Fibroblast of lung (primary cell): ENCODE results near the gene CHN2. TPM values are rescaled to one million over a fixed set of nuclear protein-coding genes. Genes with fewer than 3 reads are reported as not detected.

ENCODE experiments used
- DNase-seq, 2 donors: peaks; one replicate each; pipeline versions ENCODE4 v3.0.0 to v3.0.0-alpha.2; 2010; ENCODE audit warnings: low read depth in 2 of 2
- H2AFZ ChIP-seq: 2 replicates; pipeline ENCODE4 v1.5.1; 2012; ENCODE audit warnings: low read length, control low read depth, inconsistent platforms
- H3K27ac ChIP-seq: 2 replicates; pipeline ENCODE4 v1.5.1; 2011; ENCODE audit warnings: low read length, control low read depth; ENCODE audit not compliant: insufficient read depth
- H3K27me3 ChIP-seq: 2 replicates; pipeline ENCODE4 v1.5.1; 2011; ENCODE audit warnings: mild to moderate bottlenecking, low read length; ENCODE audit not compliant: control insufficient read depth, insufficient read depth
- H3K36me3 ChIP-seq: 2 replicates; pipeline ENCODE4 v1.5.1; 2011; ENCODE audit warnings: low read length; ENCODE audit not compliant: control insufficient read depth, insufficient read depth
- H3K4me1 ChIP-seq: 2 replicates; pipeline ENCODE4 v1.5.1; 2011; ENCODE audit warnings: low read length; ENCODE audit not compliant: control insufficient read depth, insufficient read depth; ENCODE audit errors: extremely low read depth
- H3K4me2 ChIP-seq: 2 replicates; pipeline ENCODE4 v1.5.1; 2011; ENCODE audit warnings: low read length, control low read depth; ENCODE audit not compliant: insufficient read depth; ENCODE audit errors: extremely low read depth
- H3K4me3 ChIP-seq, 4 experiments: fragments of 200-600 bp in 1 of 4; sonication (generic) in 1 of 4; replicated peaks in 1 of 4; 2 replicates each; pipeline ENCODE4 v1.5.1; 2011 to 2016; ENCODE audit warnings: low read length in 4 of 4, low read depth in 3 of 4, mild to moderate bottlenecking in 3 of 4, control low read depth in 2 of 4, inconsistent platforms in 1 of 4, mixed read lengths in 1 of 4; ENCODE audit not compliant: insufficient read depth in 1 of 4; ENCODE audit errors: control extremely low read depth in 1 of 4
- H3K79me2 ChIP-seq: 2 replicates; pipeline ENCODE4 v1.5.1; 2012; ENCODE audit warnings: mild to moderate bottlenecking, low read length, inconsistent platforms; ENCODE audit not compliant: control insufficient read depth, insufficient read depth
- H3K9ac ChIP-seq: 2 replicates; pipeline ENCODE4 v1.5.1; 2011; ENCODE audit warnings: mild to moderate bottlenecking, low read length, control low read depth; ENCODE audit not compliant: insufficient read depth
- H3K9me3 ChIP-seq: 2 replicates; pipeline ENCODE4 v1.5.1; 2012; ENCODE audit warnings: low read depth, low read length; ENCODE audit not compliant: control insufficient read depth, insufficient read depth
- H4K20me1 ChIP-seq: 2 replicates; pipeline ENCODE4 v1.5.1; 2011; ENCODE audit warnings: low read length; ENCODE audit not compliant: control insufficient read depth, insufficient read depth; ENCODE audit errors: extremely low read depth
- CTCF ChIP-seq, 2 donors: IDR thresholded peaks in 1 of 2; conservative IDR thresholded peaks in 1 of 2; 1 replicate in 1 of 2; 2 replicates in 1 of 2; pipeline ENCODE4 v1.5.1; 2011 to 2012; ENCODE audit warnings: low read length in 2 of 2, control low read depth in 1 of 2, inconsistent platforms in 1 of 2, low read depth in 1 of 2, mild to moderate bottlenecking in 1 of 2
- EZH2 ChIP-seq: IDR thresholded peaks from 2 replicates; pipeline ENCODE4 v1.5.1; 2012; ENCODE audit warnings: low read length, control low read depth, mild to moderate bottlenecking; ENCODE audit errors: missing control alignments
- polyA plus RNA-seq, 2 donors: library from polyadenylated mRNA; depleted of rRNA in 1 of 2; stranded (reverse) in 1 of 2; unstranded in 1 of 2; fragments of >200 nt; gene quantifications; 2 replicates each; pipeline ENCODE4 v1.2.1, GENCODE V29; 2011 to 2012; ENCODE audit warnings: missing spikeins in 1 of 2
- total RNA-seq: library from RNA; depleted of rRNA; stranded (reverse); fragments of >200 nt; gene quantifications from 2 replicates; pipeline ENCODE4 v1.2.1, GENCODE V29; 2014

The CHN2 gene
- total and polyA plus RNA-seq, 2 donors (not counting 1 experiment from before 2014, with no cell fraction given), result 0.33 to 0.53 TPM

- no peak overlapping the region for H2AFZ ChIP-seq
- DNase-seq, result peak in 1 of 2 donors; percentile 19
Observed at GRCh38 chr7:29483219-29484104, 288.9 kb downstream of the CHN2 start.

GRCh38 chr7:29484280-29484679 lies 289.7 kb downstream of the CHN2 start:
- H4K20me1 ChIP-seq, result no peaks in the 10 kb centered on the region
- H3K27ac ChIP-seq, result no peak overlapping the region
- no peak overlapping the region for H2AFZ ChIP-seq
- H3K4me2 ChIP-seq, result no peak overlapping the region
- no peaks in the 10 kb centered on the region for H3K27me3 ChIP-seq
- TF ChIP-seq EZH2 (no peak), CTCF (conservative IDR thresholded peaks at IDR 0.05 in 1 of 2, IDR thresholded peaks at IDR 0.05 in 1 of 2; ENCODE audit: low read depth in 1 of 2, low read length in 2 of 2) (no peak)
- no peak overlapping the region for H3K9ac ChIP-seq
- H3K36me3 ChIP-seq, result no peaks in the 10 kb centered on the region
- DNase-seq, result no peak
- H3K9me3 ChIP-seq, result no peaks in the 10 kb centered on the region
- H3K4me1 ChIP-seq, result peaks cover 8% of the 10 kb centered on the region
- no peaks in the 10 kb centered on the region for H3K79me2 ChIP-seq
- no peak overlapping the region for H3K4me3 ChIP-seq

More at GRCh38 chr7:29483219-29484104, 288.9 kb downstream of the CHN2 start:
- Histone ChIP-seq H3K4me3 (no peak overlapping the region), H3K79me2 (no peaks in the 10 kb centered on the region), H3K4me1 (peaks cover 5% of the 10 kb centered on the region), H3K36me3 (no peaks in the 10 kb centered on the region), H3K9ac (no peak overlapping the region), H4K20me1 (no peaks in the 10 kb centered on the region), H3K27ac (no peak overlapping the region), H3K27me3 (no peaks in the 10 kb centered on the region), H3K4me2 (no peak overlapping the region), H3K9me3 (no peaks in the 10 kb centered on the region)
- TF ChIP-seq CTCF (conservative IDR thresholded peaks at IDR 0.05 in 1 of 2, IDR thresholded peaks at IDR 0.05 in 1 of 2; ENCODE audit: low read depth in 1 of 2, low read length in 2 of 2), result no peak
- TF ChIP-seq EZH2, result no peak

GRCh38 chr7:29485339-29486190 lies 291.0 kb downstream of the CHN2 start:
- H3K4me1 ChIP-seq, result peaks cover 7% of the 10 kb centered on the region
- H3K9ac ChIP-seq, result no peak overlapping the region
- DNase-seq, result no peak
- no peaks in the 10 kb centered on the region for H3K36me3 ChIP-seq
- H4K20me1 ChIP-seq, result no peaks in the 10 kb centered on the region
- no peak overlapping the region for H2AFZ ChIP-seq
- TF ChIP-seq EZH2, result no peak
- no peak for TF ChIP-seq CTCF (conservative IDR thresholded peaks at IDR 0.05 in 1 of 2, IDR thresholded peaks at IDR 0.05 in 1 of 2; ENCODE audit: low read depth in 1 of 2, low read length in 2 of 2)
- H3K4me2 ChIP-seq, result no peak overlapping the region
- H3K27ac ChIP-seq, result no peak overlapping the region
- H3K27me3 ChIP-seq, result no peaks in the 10 kb centered on the region
- no peaks in the 10 kb centered on the region for H3K79me2 ChIP-seq
- H3K9me3 ChIP-seq, result no peaks in the 10 kb centered on the region
- H3K4me3 ChIP-seq, result no peak overlapping the region
